ENCODE results near the gene CDX1.

Gene CDX1

DNA sequence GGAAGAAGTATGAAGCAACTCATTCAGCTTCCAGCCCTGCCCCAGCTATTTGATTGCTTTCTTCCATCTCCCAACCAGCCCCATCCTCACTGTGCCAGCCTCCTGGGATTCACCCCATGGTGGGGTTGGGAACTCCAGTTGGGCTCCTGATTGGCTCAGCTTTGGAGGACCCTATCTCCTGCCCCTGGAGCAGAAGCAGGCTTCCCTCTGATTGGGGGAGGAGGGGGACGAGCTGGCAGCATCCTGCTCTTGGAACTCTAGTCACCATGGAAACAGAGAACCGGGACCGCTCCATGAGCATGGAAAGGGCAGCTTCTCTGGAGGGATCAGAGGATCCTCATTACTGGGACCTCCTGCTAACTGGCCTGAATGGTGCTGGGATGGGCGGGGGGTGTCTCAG, 25.9 kb downstream of the CDX1 start:
- TF ChIP-seq POLR2AphosphoS5 (IDR thresholded peaks at IDR 0.05; ENCODE audit: low read depth) = no peak
- TF ChIP-seq, protein P1, sequence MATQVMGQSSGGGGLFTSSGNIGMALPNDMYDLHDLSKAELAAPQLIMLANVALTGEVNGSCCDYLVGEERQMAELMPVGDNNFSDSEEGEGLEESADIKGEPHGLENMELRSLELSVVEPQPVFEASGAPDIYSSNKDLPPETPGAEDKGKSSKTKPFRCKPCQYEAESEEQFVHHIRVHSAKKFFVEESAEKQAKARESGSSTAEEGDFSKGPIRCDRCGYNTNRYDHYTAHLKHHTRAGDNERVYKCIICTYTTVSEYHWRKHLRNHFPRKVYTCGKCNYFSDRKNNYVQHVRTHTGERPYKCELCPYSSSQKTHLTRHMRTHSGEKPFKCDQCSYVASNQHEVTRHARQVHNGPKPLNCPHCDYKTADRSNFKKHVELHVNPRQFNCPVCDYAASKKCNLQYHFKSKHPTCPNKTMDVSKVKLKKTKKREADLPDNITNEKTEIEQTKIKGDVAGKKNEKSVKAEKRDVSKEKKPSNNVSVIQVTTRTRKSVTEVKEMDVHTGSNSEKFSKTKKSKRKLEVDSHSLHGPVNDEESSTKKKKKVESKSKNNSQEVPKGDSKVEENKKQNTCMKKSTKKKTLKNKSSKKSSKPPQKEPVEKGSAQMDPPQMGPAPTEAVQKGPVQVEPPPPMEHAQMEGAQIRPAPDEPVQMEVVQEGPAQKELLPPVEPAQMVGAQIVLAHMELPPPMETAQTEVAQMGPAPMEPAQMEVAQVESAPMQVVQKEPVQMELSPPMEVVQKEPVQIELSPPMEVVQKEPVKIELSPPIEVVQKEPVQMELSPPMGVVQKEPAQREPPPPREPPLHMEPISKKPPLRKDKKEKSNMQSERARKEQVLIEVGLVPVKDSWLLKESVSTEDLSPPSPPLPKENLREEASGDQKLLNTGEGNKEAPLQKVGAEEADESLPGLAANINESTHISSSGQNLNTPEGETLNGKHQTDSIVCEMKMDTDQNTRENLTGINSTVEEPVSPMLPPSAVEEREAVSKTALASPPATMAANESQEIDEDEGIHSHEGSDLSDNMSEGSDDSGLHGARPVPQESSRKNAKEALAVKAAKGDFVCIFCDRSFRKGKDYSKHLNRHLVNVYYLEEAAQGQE (IDR thresholded peaks at IDR 0.05; ENCODE audit: insufficient replicate concordance, low read depth) = no peak
- no peak for TF ChIP-seq SPI1 (IDR thresholded peaks at IDR 0.05; ENCODE audit: borderline replicate concordance, low read depth)
- no peak for TF ChIP-seq GABPA (IDR thresholded peaks at IDR 0.05; ENCODE audit: low read depth)
- TF ChIP-seq CTCF (IDR thresholded peaks at IDR 0.05; ENCODE audit: insufficient read depth, low read length) = no peak
- Histone ChIP-seq H3K4me3 (replicated peaks; ENCODE audit: insufficient read depth, low read length) (no peak overlapping the region), H3K27ac (replicated peaks) (no peak overlapping the region), H3K27me3 (ENCODE audit: insufficient read depth, poor library complexity, severe bottlenecking) (peaks cover 20% of the 10 kb centered on the region)
- no peak for DNase-seq (ENCODE audit: low read depth in 1 of 2, low spot score in 1 of 2)

DNA sequence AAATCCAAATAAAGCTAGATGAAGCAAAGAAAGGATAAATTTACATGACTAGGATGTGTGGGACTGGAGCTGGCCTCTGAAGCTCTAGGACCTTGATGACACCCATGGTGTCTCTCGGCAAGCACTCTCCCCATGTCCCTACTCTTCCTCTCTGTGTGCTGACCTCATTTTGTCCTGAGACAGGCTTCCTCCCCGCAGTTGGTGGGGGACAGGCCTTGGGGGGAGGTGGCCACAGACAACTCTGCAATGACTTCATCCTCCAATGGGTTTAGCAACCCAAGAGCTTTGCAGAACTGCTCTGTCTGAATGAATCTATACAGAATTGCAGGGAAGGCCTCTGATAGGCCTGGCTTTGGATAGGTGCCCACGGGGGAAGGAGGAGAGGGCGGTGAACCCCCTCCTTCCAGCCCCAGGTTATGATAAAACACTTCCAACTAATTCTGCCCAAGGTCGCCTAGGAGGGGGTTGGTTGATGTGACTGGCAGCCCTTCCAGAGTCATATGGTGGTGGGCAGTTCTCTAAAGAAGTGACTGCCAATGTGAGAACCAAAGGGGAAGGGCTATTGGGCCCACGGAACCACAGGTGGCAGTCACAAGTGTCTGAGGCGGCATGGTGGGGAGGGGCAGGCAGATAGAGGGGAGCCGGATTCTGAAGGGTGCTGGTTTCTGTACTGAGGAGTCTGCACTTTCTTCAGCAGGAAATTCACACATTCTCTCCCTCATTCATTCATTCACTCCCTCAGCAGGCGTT, 29.3 kb downstream of the CDX1 start:
- H3K4me3 ChIP-seq (replicated peaks; ENCODE audit: insufficient read depth, low read length) = no peak overlapping the region
- H3K27ac ChIP-seq (replicated peaks) = no peak overlapping the region
- TF ChIP-seq CTCF (IDR thresholded peaks at IDR 0.05; ENCODE audit: insufficient read depth, low read length) (no peak), SPI1 (IDR thresholded peaks at IDR 0.05; ENCODE audit: borderline replicate concordance, low read depth) (no peak), GABPA (IDR thresholded peaks at IDR 0.05; ENCODE audit: low read depth) (no peak), POLR2AphosphoS5 (IDR thresholded peaks at IDR 0.05; ENCODE audit: low read depth) (no peak)
- TF ChIP-seq, protein P1 (IDR thresholded peaks at IDR 0.05; ENCODE audit: insufficient replicate concordance, low read depth) = no peak
- peaks cover 4% of the 10 kb centered on the region for H3K27me3 ChIP-seq (ENCODE audit: insufficient read depth, poor library complexity, severe bottlenecking)
- DNase-seq (ENCODE audit: low read depth in 1 of 2, low spot score in 1 of 2) = no peak

GRCh38 chr5:150196514-150196913, 29.9 kb downstream of the CDX1 start:
- TF ChIP-seq, protein P1 (IDR thresholded peaks at IDR 0.05; ENCODE audit: insufficient replicate concordance, low read depth) = no peak
- no peak for TF ChIP-seq SPI1 (IDR thresholded peaks at IDR 0.05; ENCODE audit: borderline replicate concordance, low read depth)
- TF ChIP-seq CTCF (IDR thresholded peaks at IDR 0.05; ENCODE audit: insufficient read depth, low read length) = no peak
- TF ChIP-seq POLR2AphosphoS5 (IDR thresholded peaks at IDR 0.05; ENCODE audit: low read depth) = no peak
- no peak for TF ChIP-seq GABPA (IDR thresholded peaks at IDR 0.05; ENCODE audit: low read depth)
- no peak overlapping the region for H3K4me3 ChIP-seq (replicated peaks; ENCODE audit: insufficient read depth, low read length)
- H3K27ac ChIP-seq (replicated peaks) = no peak overlapping the region
- DNase-seq (ENCODE audit: low read depth in 1 of 2, low spot score in 1 of 2) = no peak
- peaks cover 4% of the 10 kb centered on the region for H3K27me3 ChIP-seq (ENCODE audit: insufficient read depth, poor library complexity, severe bottlenecking)

Data from HL-60 (cell line).